HG02642 (cell line): ENCODE results near the gene ABLIM2.
"Not testable (repeated sequence)": the region's sequence is repeated elsewhere in the genome, so short reads cannot be mapped to it uniquely, and the experiment has no call there.

ENCODE experiments used
- ATAC-seq: cut with Tn5 transposase; IDR thresholded peaks from one replicate; pipeline ENCODE4 v1.9.1; 2021; ENCODE audit warnings: mild to moderate bottlenecking; ENCODE audit not compliant: unreplicated experiment, poor library complexity

The ABLIM2 gene

GRCh38 chr4:8144359-8144758 lies 14.3 kb downstream of the ABLIM2 start:
- ATAC-seq = no peak

GRCh38 chr4:8143392-8144140 lies 15.0 kb downstream of the ABLIM2 start:
- no peak for ATAC-seq

- ATAC-seq = no peak
Measured at GRCh38 chr4:8142556-8142955, 16.1 kb downstream of the ABLIM2 start.

DNA sequence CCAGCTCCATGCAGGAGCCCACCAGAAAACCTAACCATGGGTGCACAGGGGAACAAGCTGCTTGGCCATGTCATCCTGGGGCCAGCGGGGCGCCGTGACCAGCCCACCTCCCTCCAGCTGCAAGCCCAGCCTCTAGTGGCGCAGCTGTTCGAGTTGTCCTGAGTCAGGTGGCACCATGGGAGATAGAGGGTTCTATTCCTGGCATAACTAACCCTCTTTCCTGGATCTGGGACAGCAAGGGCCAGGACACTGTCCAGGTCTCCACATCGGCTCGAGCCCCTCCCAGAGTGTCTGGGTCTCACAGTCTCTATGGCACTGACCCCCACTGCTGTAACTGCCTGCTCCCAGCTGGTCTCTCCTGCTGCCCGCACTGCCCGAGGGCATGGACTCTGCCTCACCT lies 16.7 kb downstream of the ABLIM2 start:
- no peak for ATAC-seq

- no peak for ATAC-seq
Measured at GRCh38 chr4:8140915-8141314, 17.7 kb downstream of the ABLIM2 start.

- ATAC-seq = not testable (repeated sequence)
Measured at GRCh38 chr4:8139726-8140125, 18.9 kb downstream of the ABLIM2 start.

GRCh38 chr4:8136972-8137710 lies 21.5 kb downstream of the ABLIM2 start:
- ATAC-seq = no peak

DNA sequence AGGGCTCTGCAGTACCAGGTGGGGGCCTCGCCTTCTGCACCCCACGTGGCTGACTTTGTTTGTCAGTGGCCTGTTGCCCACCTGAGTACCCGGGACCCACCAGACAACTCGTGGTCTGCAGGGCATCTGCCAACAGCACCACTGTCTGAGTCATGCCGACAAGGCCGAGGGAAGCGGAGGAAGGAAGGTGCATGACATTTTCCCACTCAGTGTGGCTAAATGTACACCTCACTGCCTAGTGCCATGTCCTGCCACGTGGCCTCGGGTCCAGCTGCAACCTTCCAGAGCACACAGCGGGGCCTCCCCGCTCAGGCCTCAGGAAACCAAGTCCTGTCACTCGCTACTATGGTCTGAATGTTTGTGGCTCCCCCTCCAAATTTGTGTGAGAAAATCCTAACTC lies 22.1 kb downstream of the ABLIM2 start:
- ATAC-seq = no peak

- no peak for ATAC-seq
Measured at GRCh38 chr4:8135666-8136065, 22.9 kb downstream of the ABLIM2 start.

- no peak for ATAC-seq
Measured at GRCh38 chr4:8133897-8134563, 24.6 kb downstream of the ABLIM2 start.

- ATAC-seq = no peak
Measured at GRCh38 chr4:8132947-8133705, 25.5 kb downstream of the ABLIM2 start.

DNA sequence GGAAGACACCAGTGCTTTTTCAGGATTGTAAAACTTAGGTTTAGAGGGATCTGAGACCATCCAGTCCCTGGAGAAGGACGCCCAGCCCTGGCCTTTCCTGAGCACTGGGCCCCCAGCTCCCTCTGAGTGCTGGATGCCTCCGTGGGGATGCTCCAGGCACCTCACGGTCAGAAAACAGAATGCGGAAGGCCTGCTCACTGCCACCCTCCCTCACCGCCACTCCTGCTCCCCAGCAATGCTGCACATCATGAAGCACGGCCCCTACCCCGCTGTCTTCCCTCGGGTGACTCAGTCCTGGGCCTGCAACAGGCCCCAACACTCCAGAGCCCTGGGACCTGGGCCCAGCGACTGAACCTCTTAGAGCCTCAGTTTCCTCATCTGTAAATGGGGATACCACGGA lies 26.2 kb downstream of the ABLIM2 start:
- no peak for ATAC-seq

- no peak for ATAC-seq
Measured at GRCh38 chr4:8131826-8132225, 26.8 kb downstream of the ABLIM2 start.

- ATAC-seq = no peak
Measured at GRCh38 chr4:8131210-8131609, 27.4 kb downstream of the ABLIM2 start.

GRCh38 chr4:8130346-8131066 lies 28.1 kb downstream of the ABLIM2 start:
- ATAC-seq = no peak

DNA sequence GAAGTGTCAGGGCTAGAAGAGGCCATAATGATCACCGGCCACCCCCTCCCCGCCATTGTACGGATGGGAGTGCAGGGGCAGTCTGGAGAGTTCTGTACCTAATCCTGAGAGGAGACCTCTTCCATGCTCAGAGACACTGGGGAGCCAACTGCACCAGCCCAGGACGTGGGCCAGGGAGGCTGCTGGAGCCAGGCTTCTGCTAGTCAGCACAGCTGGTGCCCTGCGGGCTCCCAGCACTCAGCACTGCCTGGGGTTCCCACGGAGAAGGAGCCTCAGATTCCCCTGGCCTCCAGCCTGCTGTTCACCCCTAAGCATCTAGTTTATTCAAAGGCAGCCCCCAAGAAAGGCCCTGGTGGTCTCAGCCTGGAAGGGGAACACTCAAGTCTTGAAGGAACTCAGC lies 28.8 kb downstream of the ABLIM2 start:
- no peak for ATAC-seq

- ATAC-seq = no peak
Measured at GRCh38 chr4:8129136-8129535, 29.5 kb downstream of the ABLIM2 start.

GRCh38 chr4:8128100-8128856 lies 30.3 kb downstream of the ABLIM2 start:
- ATAC-seq = no peak
